Measurements from ENCODE around the gene MFSD6. TPM values are rescaled to one million over a fixed set of nuclear protein-coding genes. Genes with fewer than 3 reads are reported as not detected.

MFSD6 gene
- total RNA-seq, 4 donors from 2014 or later = 87.1 to 96.6 (median 92.4) TPM

DNA sequence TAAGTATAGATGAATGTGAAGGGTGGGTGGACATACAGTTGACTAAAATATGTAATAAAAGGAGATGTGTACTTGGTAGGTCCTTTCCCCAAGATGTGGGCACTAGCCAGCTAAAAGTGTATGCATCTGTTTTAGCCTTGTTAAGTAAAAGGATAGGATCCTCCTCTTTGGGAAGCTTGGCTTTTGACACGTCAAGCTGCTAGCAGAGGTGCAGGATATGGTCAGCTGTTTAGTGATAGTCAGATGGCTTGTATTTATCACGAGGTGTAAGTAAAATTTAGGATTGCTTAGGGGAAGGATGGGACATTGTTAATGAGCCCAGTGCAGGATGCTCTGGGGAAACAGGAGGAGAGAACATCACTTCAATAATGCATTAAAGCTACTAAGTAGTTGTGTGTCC lies 1.5 kb downstream of the MFSD6 start:
- peak overlapping the region in 2 of 4 donors; percentile 83 to 92 for H3K4me3 ChIP-seq
- peaks cover 0 to 47% (median 12%) of the 10 kb centered on the region in 4 donors for H3K4me1 ChIP-seq
- 56 to 57% methylated on average over 2 of the region's 2 CpGs for WGBS, 2 donors
- H3K36me3 ChIP-seq = peaks cover 0 to 6% (median 0%) of the 10 kb centered on the region in 3 donors
- no peaks in the 10 kb centered on the region for H3K9me3 ChIP-seq
- no peaks in the 10 kb centered on the region for H3K27me3 ChIP-seq
- TF ChIP-seq EP300 (IDR thresholded peaks at IDR 0.05) (no peak), POLR2A (IDR thresholded peaks at IDR 0.05) (no peak)
- TF ChIP-seq, protein P1, sequence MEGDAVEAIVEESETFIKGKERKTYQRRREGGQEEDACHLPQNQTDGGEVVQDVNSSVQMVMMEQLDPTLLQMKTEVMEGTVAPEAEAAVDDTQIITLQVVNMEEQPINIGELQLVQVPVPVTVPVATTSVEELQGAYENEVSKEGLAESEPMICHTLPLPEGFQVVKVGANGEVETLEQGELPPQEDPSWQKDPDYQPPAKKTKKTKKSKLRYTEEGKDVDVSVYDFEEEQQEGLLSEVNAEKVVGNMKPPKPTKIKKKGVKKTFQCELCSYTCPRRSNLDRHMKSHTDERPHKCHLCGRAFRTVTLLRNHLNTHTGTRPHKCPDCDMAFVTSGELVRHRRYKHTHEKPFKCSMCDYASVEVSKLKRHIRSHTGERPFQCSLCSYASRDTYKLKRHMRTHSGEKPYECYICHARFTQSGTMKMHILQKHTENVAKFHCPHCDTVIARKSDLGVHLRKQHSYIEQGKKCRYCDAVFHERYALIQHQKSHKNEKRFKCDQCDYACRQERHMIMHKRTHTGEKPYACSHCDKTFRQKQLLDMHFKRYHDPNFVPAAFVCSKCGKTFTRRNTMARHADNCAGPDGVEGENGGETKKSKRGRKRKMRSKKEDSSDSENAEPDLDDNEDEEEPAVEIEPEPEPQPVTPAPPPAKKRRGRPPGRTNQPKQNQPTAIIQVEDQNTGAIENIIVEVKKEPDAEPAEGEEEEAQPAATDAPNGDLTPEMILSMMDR (IDR thresholded peaks at IDR 0.05) = no peak
- H3K27ac ChIP-seq = peak overlapping the region in 3 of 4 donors; percentile 91 to 93 (median 92)
- no peak for DNase-seq (ENCODE audit: low spot score in 2 of 2)

DNA sequence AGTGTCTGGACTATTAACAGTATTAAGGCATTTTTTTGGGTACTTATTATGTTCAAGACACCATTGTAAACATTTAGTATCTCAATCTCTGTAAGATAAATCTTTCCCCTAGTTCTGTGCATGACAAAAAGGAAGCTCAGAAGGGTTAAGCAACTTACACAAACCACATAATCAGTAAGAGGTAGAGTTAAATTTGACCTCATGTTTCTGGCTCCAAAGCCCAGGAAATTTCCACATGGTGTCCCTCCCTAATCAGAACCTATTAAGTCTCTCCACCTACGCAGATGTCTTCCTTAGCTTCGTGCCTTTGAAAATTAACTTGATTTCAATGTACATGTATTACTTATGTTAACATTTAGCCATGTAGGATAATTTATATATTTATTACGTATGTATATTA lies 2.0 kb downstream of the MFSD6 start:
- peaks cover 0 to 6% (median 0%) of the 10 kb centered on the region in 3 donors for H3K36me3 ChIP-seq
- no peaks in the 10 kb centered on the region for H3K27me3 ChIP-seq
- peaks cover 0 to 51% (median 13%) of the 10 kb centered on the region in 4 donors for H3K4me1 ChIP-seq
- no peaks in the 10 kb centered on the region for H3K9me3 ChIP-seq
- peak overlapping the region in 1 of 4 donors; percentile 92 for H3K27ac ChIP-seq
- no peak overlapping the region for H3K4me3 ChIP-seq
- TF ChIP-seq EP300 (IDR thresholded peaks at IDR 0.05) = no peak
- no peak for TF ChIP-seq POLR2A (IDR thresholded peaks at IDR 0.05)
- TF ChIP-seq, protein P1 (IDR thresholded peaks at IDR 0.05) = no peak
- 67 to 74% methylated on average over 3 of the region's 3 CpGs for WGBS, 2 donors
- DNase-seq (ENCODE audit: low spot score in 2 of 2) = no peak

DNA sequence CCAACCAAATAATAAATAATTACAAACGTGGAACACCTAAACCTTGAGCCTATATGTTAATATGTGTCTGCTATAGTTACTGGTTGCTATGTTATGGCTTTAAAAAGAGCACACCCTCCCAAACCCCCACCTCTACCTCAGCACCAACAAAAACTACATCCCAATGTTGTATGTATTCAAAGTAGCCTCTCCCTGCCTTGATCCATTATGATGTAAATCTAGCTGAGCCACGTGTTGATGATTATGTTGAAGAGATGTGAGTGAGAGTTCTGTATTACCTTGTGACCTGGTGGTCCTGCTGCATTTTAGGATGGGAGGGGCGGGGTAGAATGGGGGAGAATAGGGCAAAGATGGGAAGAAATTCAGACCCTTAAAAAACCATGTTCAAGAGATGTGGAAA lies 4.8 kb downstream of the MFSD6 start:
- peaks cover 4 to 63% (median 24%) of the 10 kb centered on the region in 4 donors for H3K4me1 ChIP-seq

DNA sequence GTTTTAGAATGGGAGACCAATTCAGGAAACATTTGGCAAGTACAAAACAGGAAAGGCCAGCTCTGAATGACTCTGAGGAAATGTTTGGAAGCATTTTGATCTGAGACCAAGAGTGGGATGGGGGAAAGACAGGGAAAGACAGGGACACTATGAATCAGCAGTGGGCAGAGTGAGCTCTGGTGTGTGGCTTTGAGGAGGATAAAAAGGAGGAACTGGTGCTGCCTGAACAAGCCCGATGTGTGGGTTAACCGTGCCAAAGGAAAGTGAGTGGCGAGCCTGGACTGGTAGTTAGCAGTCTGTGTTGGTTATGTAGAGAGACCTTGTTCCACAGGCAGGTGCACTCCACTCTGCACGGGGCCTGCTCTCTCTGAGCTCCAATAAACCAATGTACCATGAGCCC lies 5.3 kb downstream of the MFSD6 start:
- Histone ChIP-seq H3K27ac (peak overlapping the region in 1 of 4 donors; percentile 35), H3K9me3 (no peaks in the 10 kb centered on the region), H3K4me3 (no peak overlapping the region), H3K27me3 (no peaks in the 10 kb centered on the region), H3K4me1 (peaks cover 4 to 65% (median 24%) of the 10 kb centered on the region in 4 donors), H3K36me3 (peaks cover 0 to 2% (median 0%) of the 10 kb centered on the region in 3 donors)
- DNase-seq (ENCODE audit: low spot score in 2 of 2) = no peak
- WGBS, 2 donors = 72 to 84% methylated on average over 4 of the region's 4 CpGs
- TF ChIP-seq, protein P1 (IDR thresholded peaks at IDR 0.05) = no peak
- TF ChIP-seq EP300 (IDR thresholded peaks at IDR 0.05) = no peak

More for the DNA sequence above, 4.8 kb downstream of the MFSD6 start:
- no peaks in the 10 kb centered on the region for H3K36me3 ChIP-seq
- H3K27ac ChIP-seq = no peak overlapping the region
- no peak overlapping the region for H3K4me3 ChIP-seq
- no peaks in the 10 kb centered on the region for H3K27me3 ChIP-seq
- DNase-seq (ENCODE audit: low spot score in 2 of 2) = no peak
- WGBS, 2 donors = 61 to 63% methylated on average over 3 of the region's 3 CpGs
- TF ChIP-seq EP300 (IDR thresholded peaks at IDR 0.05) (no peak), POLR2A (IDR thresholded peaks at IDR 0.05) (no peak)
- TF ChIP-seq, protein P1 (IDR thresholded peaks at IDR 0.05) = no peak
- no peaks in the 10 kb centered on the region for H3K9me3 ChIP-seq

DNA sequence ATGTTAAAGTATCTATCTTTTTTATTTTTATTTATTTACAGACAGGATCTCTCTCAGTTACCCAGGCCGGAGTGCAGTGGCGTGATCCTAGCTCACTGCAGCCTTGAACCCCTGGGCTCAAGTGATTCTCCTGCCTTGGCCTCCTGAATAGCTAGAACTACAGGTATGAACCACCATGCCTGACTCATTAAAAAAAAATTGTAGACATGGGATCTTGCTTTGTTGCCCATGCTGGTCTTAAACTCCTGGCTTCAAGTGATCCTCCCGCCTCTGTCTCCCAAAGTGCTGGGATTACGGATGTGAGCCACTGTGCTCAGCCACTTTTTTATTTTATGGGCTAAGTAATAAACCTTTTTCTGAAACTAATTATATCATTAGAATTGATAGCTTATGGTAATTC lies 7.1 kb downstream of the MFSD6 start:
- Histone ChIP-seq H3K27me3 (no peaks in the 10 kb centered on the region), H3K27ac (no peak overlapping the region), H3K36me3 (peaks cover 0 to 12% (median 0%) of the 10 kb centered on the region in 3 donors), H3K9me3 (no peaks in the 10 kb centered on the region), H3K4me3 (no peak overlapping the region), H3K4me1 (peaks cover 4 to 55% (median 14%) of the 10 kb centered on the region in 4 donors)
- TF ChIP-seq, protein P1 (IDR thresholded peaks at IDR 0.05) = no peak
- no peak for TF ChIP-seq EP300 (IDR thresholded peaks at IDR 0.05)
- no peak for TF ChIP-seq POLR2A (IDR thresholded peaks at IDR 0.05)
- WGBS, 2 donors = 95 to 98% methylated on average over 4 of the region's 4 CpGs
- DNase-seq (ENCODE audit: low spot score in 2 of 2) = no peak
